Hepatocyte (in vitro differentiated cells): Measurements from ENCODE around the gene ATXN10.

Source experiments
- CTCF ChIP-seq: fragments of 200-600 bp; sonication (generic); IDR thresholded peaks from 2 replicates; pipeline ENCODE4 v1.5.1; 2016; ENCODE audit warnings: antibody characterized with exemption, mild to moderate bottlenecking; ENCODE audit not compliant: poor library complexity
- EZH2 ChIP-seq: fragments of 200-600 bp; sonication (generic); IDR thresholded peaks from 2 replicates; pipeline ENCODE4 v1.6.1; 2016; ENCODE audit warnings: antibody characterized with exemption, mild to moderate bottlenecking, borderline replicate concordance

DNA sequence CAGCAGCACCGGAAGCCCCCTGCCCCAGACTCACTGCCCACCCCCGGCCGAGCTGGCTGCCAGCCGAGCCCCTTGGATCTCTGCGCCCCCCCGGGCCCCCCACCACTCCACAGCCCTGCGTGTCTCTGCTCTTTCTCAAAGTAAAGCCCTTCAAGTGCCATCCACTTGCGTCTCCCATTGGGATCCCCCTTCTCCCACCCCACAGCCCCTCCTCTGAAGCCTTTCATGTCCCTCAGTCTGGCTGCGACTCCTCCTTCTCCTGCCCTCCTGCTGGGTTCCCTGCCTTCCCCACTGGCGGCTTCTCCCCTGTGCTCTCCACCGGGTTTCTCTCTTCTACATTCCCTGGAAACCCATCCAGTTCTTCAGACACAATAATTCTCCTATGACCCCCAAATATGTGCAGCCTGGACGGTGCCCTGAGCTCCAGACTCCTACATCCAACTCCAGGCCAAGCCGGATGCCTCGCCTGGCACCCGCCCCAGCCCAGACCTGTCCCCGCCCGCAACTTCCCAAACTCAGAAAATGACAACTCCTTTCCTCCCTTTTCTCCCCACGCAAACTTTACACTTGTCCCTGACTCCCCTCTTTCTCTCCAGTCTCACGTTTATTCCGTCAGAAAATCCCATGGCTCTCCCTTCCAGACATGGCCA lies 196.4 kb downstream of the ATXN10 start:
- TF ChIP-seq CTCF (no peak), EZH2 (no peak)
